ENCODE measurements around the gene PABPN1. TPM values are rescaled to one million over a fixed set of nuclear protein-coding genes. Genes with fewer than 3 reads are reported as not detected.

PABPN1 gene
- total and polyA plus RNA-seq, 9 of the 15 experiments (the other 6 are each of a cell fraction or from before 2014, with no cell fraction given): 32.6 to 388 (median 178) TPM

DNA sequence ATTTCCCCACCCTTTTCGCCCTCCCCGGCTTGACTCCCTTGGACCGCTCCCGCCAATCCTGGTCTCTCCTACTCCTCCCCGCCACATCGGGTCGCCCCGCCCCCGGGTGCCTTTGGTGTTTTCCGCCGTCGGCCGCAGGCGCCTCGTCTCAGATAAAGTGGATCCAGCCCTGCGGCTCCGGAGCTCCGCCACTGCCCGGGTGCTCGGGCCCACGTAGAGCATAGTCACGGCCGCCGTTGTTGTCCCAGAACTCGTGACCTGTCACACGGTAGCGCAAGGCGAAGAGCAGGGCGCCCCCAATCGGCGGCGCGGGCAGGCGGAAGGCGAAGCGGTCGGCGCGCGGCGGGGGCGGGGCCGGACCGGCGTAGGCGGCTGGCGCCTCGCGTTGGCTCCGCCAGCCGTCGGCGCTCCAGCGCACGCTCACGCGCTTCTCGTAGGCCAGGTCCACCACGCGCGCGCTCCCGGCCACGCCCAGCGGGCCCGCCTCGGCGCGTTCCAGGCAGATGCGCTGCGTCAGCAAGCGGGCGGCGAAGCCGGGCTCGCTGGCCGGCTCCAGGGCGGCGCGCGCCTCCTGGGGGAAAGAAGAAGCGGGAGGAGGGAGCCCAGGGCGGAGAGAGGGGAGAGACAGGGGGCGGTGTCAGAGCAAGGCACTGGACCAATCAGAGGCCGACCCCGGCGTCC is 19.8 kb upstream of the PABPN1 start (continued):
- TF ChIP-seq, protein P1, sequence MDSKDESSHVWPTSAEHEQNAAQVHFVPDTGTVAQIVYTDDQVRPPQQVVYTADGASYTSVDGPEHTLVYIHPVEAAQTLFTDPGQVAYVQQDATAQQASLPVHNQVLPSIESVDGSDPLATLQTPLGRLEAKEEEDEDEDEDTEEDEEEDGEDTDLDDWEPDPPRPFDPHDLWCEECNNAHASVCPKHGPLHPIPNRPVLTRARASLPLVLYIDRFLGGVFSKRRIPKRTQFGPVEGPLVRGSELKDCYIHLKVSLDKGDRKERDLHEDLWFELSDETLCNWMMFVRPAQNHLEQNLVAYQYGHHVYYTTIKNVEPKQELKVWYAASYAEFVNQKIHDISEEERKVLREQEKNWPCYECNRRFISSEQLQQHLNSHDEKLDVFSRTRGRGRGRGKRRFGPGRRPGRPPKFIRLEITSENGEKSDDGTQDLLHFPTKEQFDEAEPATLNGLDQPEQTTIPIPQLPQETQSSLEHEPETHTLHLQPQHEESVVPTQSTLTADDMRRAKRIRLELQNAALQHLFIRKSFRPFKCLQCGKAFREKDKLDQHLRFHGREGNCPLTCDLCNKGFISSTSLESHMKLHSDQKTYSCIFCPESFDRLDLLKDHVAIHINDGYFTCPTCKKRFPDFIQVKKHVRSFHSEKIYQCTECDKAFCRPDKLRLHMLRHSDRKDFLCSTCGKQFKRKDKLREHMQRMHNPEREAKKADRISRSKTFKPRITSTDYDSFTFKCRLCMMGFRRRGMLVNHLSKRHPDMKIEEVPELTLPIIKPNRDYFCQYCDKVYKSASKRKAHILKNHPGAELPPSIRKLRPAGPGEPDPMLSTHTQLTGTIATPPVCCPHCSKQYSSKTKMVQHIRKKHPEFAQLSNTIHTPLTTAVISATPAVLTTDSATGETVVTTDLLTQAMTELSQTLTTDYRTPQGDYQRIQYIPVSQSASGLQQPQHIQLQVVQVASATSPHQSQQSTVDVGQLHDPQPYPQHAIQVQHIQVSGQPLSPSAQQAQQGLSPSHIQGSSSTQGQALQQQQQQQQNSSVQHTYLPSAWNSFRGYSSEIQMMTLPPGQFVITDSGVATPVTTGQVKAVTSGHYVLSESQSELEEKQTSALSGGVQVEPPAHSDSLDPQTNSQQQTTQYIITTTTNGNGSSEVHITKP (IDR thresholded peaks at IDR 0.05; ENCODE audit: partially characterized antibody): peak; percentile 51
- TF ChIP-seq ZNF57 (CRISPR knock-in tag; IDR thresholded peaks at IDR 0.05) (no peak), STAT5B (CRISPR knock-in tag; IDR thresholded peaks at IDR 0.05) (no peak), ZNF184 (CRISPR knock-in tag; IDR thresholded peaks at IDR 0.05) (no peak), CCNT2 (IDR thresholded peaks at IDR 0.05; ENCODE audit: borderline replicate concordance, extremely low read depth, insufficient read length, low read depth, low read length) (peak; percentile 98), TRIM24 (IDR thresholded peaks at IDR 0.05) (peak in 1 of 2 experiments; percentile 28; a peak in 1 of 4 replicates)
- TF ChIP-seq, protein P2, sequence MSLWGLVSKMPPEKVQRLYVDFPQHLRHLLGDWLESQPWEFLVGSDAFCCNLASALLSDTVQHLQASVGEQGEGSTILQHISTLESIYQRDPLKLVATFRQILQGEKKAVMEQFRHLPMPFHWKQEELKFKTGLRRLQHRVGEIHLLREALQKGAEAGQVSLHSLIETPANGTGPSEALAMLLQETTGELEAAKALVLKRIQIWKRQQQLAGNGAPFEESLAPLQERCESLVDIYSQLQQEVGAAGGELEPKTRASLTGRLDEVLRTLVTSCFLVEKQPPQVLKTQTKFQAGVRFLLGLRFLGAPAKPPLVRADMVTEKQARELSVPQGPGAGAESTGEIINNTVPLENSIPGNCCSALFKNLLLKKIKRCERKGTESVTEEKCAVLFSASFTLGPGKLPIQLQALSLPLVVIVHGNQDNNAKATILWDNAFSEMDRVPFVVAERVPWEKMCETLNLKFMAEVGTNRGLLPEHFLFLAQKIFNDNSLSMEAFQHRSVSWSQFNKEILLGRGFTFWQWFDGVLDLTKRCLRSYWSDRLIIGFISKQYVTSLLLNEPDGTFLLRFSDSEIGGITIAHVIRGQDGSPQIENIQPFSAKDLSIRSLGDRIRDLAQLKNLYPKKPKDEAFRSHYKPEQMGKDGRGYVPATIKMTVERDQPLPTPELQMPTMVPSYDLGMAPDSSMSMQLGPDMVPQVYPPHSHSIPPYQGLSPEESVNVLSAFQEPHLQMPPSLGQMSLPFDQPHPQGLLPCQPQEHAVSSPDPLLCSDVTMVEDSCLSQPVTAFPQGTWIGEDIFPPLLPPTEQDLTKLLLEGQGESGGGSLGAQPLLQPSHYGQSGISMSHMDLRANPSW (CRISPR knock-in tag; IDR thresholded peaks at IDR 0.05): 0 out of 2 replicates have a peak, but pooled peaks have one; percentile 85
- TF ChIP-seq, protein P3, sequence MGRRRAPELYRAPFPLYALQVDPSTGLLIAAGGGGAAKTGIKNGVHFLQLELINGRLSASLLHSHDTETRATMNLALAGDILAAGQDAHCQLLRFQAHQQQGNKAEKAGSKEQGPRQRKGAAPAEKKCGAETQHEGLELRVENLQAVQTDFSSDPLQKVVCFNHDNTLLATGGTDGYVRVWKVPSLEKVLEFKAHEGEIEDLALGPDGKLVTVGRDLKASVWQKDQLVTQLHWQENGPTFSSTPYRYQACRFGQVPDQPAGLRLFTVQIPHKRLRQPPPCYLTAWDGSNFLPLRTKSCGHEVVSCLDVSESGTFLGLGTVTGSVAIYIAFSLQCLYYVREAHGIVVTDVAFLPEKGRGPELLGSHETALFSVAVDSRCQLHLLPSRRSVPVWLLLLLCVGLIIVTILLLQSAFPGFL (CRISPR knock-in tag; IDR thresholded peaks at IDR 0.05): 0 out of 2 replicates have a peak, but pooled peaks have one; percentile 62

All from K562 (cell line).